AG08396 (cell line): ENCODE measurements around the gene ZXDC.

Source experiments
- DNase-seq: peaks from one replicate; pipeline ENCODE4 v3.0.0; 2012; ENCODE audit warnings: low spot score, mixed read lengths

ZXDC gene

GRCh38 chr3:126510308-126510910 lies 34.7 kb upstream of the ZXDC start:
- DNase-seq = no peak

GRCh38 chr3:126509597-126510307 lies 34.1 kb upstream of the ZXDC start:
- no peak for DNase-seq

DNA sequence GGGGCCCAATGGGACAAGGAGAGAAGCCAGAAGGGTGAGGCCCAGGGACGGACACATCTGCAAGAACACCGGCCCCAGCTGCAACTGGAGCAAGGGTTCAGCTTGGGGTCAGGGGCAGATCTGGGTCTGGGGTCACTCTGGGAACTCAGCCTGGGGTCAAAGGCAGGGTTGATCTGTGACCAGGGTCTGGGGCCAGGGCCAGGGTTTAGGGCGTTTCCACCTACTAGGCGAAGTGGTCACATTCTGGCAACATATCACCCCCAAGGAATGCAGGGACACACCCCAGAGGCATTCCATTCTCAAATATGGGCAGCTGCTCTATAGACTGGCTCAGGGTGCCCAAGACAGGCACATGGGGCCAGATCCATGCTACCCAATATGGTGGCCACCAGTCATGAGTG lies 32.9 kb upstream of the ZXDC start:
- DNase-seq = no peak

DNA sequence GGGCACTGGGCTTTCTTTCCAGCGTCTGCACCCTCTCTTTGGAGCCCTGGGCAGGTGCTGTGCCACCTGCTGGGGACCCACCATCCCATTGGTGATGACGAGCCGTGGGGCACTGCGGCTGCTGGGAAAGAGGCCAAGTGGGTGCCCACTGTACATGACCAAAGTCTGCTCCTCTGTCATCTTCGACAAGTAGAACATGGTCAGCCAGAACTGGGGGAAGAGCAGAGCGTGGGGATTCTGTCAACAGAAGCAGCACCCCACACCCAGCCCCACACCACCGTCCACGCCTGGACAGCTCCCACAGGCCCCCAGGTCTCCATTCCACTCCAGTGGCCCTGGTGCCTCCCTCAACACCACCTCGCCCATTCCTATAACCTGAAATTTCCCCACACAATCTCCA lies 32.2 kb upstream of the ZXDC start:
- DNase-seq = no peak

DNA sequence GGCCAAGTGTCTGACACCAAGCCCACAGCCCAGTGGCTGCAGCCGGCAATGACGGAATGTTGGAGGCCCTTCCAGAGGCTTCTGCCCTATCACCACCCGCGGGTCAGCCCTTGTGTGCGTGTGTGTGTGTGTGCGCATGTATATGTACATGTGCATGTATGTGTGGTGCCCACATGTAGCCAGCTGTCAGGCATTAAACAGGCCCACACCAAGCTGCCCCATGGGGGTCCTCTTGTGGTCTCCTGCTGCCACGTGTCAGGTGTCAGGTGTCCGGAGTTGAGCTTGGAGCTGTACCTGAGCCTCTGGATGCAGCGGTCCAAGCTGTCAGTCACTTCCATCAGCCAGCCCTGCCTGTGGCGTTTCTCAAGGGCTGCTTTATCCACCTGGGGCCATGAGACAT lies 28.0 kb upstream of the ZXDC start:
- DNase-seq = no peak

DNA sequence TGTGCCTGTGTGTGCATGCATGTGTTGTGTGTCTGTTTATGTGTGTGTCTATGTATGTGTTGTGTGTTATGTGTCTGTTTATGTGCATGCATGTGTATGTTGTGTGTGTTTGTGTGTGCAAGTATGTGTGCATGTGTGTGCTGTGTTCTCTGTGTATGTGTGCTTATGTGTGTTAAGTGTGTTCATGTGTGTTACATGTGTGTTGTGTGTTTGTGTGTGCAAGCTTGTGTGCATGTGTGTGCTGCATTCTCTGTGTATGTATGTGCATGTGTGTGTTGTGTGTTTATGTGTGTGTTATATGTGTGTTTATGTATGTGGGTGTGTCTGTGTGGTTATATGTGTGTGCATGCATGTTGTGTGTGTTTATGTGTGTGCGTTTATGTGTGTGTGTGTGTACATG lies 27.0 kb upstream of the ZXDC start:
- no peak for DNase-seq

DNA sequence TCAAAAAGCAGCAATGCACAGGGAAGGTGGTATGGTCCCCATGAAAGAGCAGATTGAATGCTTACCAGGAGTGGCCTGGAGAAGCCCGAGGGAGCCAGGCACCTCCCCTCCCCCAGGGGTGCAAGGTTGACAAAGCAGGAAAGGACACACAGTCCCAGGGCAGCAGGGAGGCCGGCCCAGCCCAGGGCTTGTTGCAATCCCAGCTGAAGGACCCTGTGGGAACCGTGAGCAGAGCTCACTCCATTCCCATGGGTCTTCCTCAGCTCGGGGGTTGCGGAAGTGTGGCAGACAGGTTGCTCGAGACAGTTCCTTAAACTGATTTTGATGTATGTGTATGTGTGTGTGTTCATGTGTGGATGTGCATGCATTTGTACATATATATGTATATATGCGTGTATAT lies 26.0 kb upstream of the ZXDC start:
- no peak for DNase-seq

DNA sequence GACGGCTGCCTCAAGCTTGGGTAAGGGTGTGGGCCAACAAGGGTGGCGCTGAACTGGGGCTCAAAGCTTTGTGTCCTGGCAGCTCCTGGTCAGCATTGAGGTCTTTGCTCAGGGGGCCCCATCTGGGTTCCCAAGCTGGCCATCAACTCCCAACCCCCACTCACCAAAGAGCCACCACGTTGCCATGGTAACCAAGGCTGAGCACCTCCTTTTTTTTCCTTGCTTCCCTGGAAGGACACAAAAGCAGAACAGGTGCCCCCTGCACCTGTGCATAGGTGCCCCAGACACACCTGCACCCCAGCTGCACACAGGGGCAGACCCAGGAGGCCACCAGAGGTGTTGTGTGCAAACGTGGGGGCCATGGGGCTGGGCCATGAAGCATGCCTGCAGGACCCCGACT lies 25.4 kb upstream of the ZXDC start:
- no peak for DNase-seq

GRCh38 chr3:126500016-126500415 lies 24.3 kb upstream of the ZXDC start:
- no peak for DNase-seq

- DNase-seq = no peak
These were observed 23.7 kb upstream of the ZXDC start for GRCh38 chr3:126499401-126499800.

- no peak for DNase-seq
These were observed 23.2 kb upstream of the ZXDC start for GRCh38 chr3:126498929-126499328.

GRCh38 chr3:126498461-126498860 lies 22.8 kb upstream of the ZXDC start:
- no peak for DNase-seq

- no peak for DNase-seq
These were observed 22.3 kb upstream of the ZXDC start for GRCh38 chr3:126497956-126498355.

DNA sequence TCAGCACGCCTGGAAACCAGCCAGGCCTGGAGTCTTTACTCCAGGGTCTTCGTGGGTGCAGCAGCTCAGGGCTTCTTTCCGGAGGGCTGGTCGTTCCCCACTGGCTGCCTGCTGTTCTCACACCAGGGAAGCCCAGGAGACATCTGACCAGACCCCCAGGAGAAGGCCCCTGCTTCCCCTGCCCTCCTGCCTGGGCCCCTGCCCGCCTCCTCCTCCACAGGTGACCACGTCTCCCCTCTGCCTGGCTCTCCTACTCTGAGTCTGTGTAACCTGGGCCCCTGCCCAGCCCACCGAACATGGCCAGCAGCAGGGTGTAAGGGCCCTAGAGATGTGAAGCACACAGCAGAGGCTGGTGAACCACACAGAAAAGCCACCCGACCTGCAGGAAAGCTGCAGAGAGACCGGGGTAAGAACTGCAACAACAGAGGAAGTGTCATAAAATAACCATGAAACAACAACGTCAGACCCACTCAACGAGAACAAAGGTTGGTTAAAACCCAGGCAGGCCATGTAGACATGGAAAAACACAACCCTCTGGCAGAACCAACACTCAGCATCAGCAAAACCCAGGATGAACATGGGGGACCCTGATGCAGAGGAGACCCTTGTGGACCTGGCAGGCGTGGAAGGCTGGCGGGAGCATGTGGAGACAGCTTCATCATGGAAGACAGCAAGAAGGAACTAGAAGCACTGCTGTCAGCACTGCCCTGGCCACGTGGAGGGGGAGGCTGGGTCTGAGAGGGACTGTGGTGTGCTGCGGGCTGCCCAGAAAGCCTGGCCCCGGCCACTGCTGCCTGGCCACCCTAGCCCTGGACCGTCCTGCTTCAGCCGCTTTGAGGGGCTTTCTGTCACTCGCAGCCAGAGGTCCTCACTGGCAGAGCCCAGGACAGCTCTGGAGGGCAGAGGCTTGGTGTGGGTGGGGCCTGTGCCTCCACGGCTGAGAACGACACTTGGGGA lies 21.5 kb upstream of the ZXDC start:
- DNase-seq = no peak

DNA sequence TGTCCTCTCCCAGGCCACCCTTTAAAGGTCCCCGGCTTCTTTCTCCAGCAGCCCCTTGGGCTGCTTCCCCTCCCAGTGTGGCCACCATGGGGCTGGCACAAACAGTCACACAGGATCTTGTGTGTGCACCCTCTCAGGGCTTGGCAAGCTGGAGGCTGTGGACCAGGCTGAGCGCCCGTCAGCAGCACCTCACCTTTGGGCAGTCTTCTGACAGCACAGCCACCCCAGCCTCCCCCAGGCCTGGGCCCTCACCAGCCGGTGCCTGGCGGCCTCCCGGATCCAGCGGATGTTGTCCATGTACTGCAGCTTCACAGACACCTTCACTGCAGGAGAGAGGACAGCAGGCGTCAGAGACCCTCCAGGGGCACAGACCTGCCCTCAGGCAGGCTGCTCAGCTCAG lies 20.1 kb upstream of the ZXDC start:
- no peak for DNase-seq

- no peak for DNase-seq
These were observed 19.2 kb upstream of the ZXDC start for GRCh38 chr3:126494970-126495230.

- peak; percentile 52 for DNase-seq
These were observed 18.7 kb upstream of the ZXDC start for GRCh38 chr3:126494204-126494969.

DNA sequence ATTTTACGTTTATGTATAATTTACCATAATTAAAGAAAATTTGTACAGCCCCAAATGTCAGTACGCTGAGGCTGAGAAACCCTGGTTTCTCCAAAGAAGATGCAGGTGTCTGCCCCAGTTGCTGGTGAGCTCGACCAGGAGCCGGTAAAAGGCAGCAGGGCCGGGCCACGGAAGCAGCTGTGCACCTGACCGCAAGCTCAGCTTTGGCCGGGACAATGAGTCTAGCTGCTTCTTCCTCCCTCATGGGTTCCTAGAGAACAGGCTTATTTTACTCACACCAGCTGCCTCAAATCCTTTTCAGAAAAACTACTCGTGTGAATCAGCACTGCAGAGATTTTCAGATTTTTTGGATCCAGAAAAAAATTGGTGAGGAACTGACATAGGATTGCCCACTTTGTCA lies 18.0 kb upstream of the ZXDC start:
- DNase-seq = no peak

- no peak for DNase-seq
These were observed 17.4 kb upstream of the ZXDC start for GRCh38 chr3:126493051-126493450.

- no peak for DNase-seq
These were observed 15.7 kb upstream of the ZXDC start for GRCh38 chr3:126491221-126492013.

GRCh38 chr3:126490619-126491018 lies 14.9 kb upstream of the ZXDC start:
- no peak for DNase-seq
